ENCODE results near the gene CDR2L.
"Not testable (repeated sequence)": the region's sequence is repeated elsewhere in the genome, so short reads cannot be mapped to it uniquely, and the experiment has no call there.

The CDR2L gene

GRCh38 chr17:74981979-74982662 lies 5.3 kb upstream of the CDR2L start:
- no peak for DNase-seq (ENCODE audit: low read depth, low spot score)
- TF ChIP-seq POLR2AphosphoS5 (IDR thresholded peaks at IDR 0.05; ENCODE audit: borderline replicate concordance, low read depth, low read length) (peak; percentile 90), EZH2 (IDR thresholded peaks at IDR 0.05) (no peak), FOXP2 (optimal IDR thresholded peaks at IDR 0.05; ENCODE audit: control extremely low read depth, extremely low read length, insufficient read depth) (peak; percentile 53)
- Histone ChIP-seq H3K9ac (ENCODE audit: insufficient read length) (peak overlapping the region; percentile 66), H3K9me3 (ENCODE audit: low read depth, low read length) (no peaks in the 10 kb centered on the region), H3K27ac (no peak overlapping the region), H3K4me3 (peak overlapping the region; percentile 77), H3K36me3 (ENCODE audit: insufficient read depth, low read length) (no peaks in the 10 kb centered on the region)

GRCh38 chr17:74982663-74983313 lies 4.6 kb upstream of the CDR2L start:
- H3K36me3 ChIP-seq (ENCODE audit: insufficient read depth, low read length); H3K9me3 ChIP-seq (ENCODE audit: low read depth, low read length); H3K27ac ChIP-seq; DNase-seq (ENCODE audit: low read depth, low spot score): not testable (repeated sequence)
- H3K9ac ChIP-seq (ENCODE audit: insufficient read length) = peak overlapping the region; percentile 66
- peak overlapping the region; percentile 77 for H3K4me3 ChIP-seq

GRCh38 chr17:74986206-74986576 lies 1.2 kb upstream of the CDR2L start:
- TF ChIP-seq EZH2 (IDR thresholded peaks at IDR 0.05) = no peak
- TF ChIP-seq POLR2AphosphoS5 (IDR thresholded peaks at IDR 0.05; ENCODE audit: borderline replicate concordance, low read depth, low read length) = no peak
- no peak for TF ChIP-seq FOXP2 (optimal IDR thresholded peaks at IDR 0.05; ENCODE audit: control extremely low read depth, extremely low read length, insufficient read depth)
- H3K36me3 ChIP-seq (ENCODE audit: insufficient read depth, low read length) = no peaks in the 10 kb centered on the region
- no peak for DNase-seq (ENCODE audit: low read depth, low spot score)
- H3K4me3 ChIP-seq = no peak overlapping the region
- H3K9ac ChIP-seq (ENCODE audit: insufficient read length) = no peak overlapping the region
- no peak overlapping the region for H3K27ac ChIP-seq
- H3K9me3 ChIP-seq (ENCODE audit: low read depth, low read length) = no peaks in the 10 kb centered on the region

GRCh38 chr17:74987909-74988711 lies 678 bp downstream of the CDR2L start:
- Histone ChIP-seq H3K9ac (ENCODE audit: insufficient read length) (peak overlapping the region; percentile 67), H3K36me3 (ENCODE audit: insufficient read depth, low read length) (no peaks in the 10 kb centered on the region), H3K9me3 (ENCODE audit: low read depth, low read length) (no peaks in the 10 kb centered on the region), H3K27ac (no peak overlapping the region), H3K4me3 (peak overlapping the region; percentile 87)
- TF ChIP-seq FOXP2 (optimal IDR thresholded peaks at IDR 0.05; ENCODE audit: control extremely low read depth, extremely low read length, insufficient read depth) (no peak), POLR2AphosphoS5 (IDR thresholded peaks at IDR 0.05; ENCODE audit: borderline replicate concordance, low read depth, low read length) (no peak), EZH2 (IDR thresholded peaks at IDR 0.05) (no peak)
- no peak for DNase-seq (ENCODE audit: low read depth, low spot score)

- Histone ChIP-seq H3K4me3 (no peak overlapping the region), H3K36me3 (ENCODE audit: insufficient read depth, low read length) (no peaks in the 10 kb centered on the region), H3K27ac (no peak overlapping the region), H3K9ac (ENCODE audit: insufficient read length) (no peak overlapping the region), H3K9me3 (ENCODE audit: low read depth, low read length) (no peaks in the 10 kb centered on the region)
- no peak for DNase-seq (ENCODE audit: low read depth, low spot score)
- TF ChIP-seq EZH2 (IDR thresholded peaks at IDR 0.05) = no peak
- no peak for TF ChIP-seq POLR2AphosphoS5 (IDR thresholded peaks at IDR 0.05; ENCODE audit: borderline replicate concordance, low read depth, low read length)
- TF ChIP-seq FOXP2 (optimal IDR thresholded peaks at IDR 0.05; ENCODE audit: control extremely low read depth, extremely low read length, insufficient read depth) = no peak
Observed at GRCh38 chr17:74990581-74991105, 3.2 kb downstream of the CDR2L start.

- no peak for DNase-seq (ENCODE audit: low read depth, low spot score)
- H3K9me3 ChIP-seq (ENCODE audit: low read depth, low read length) = no peaks in the 10 kb centered on the region
- H3K4me3 ChIP-seq = no peak overlapping the region
- no peak overlapping the region for H3K9ac ChIP-seq (ENCODE audit: insufficient read length)
- TF ChIP-seq EZH2 (IDR thresholded peaks at IDR 0.05) (no peak), POLR2AphosphoS5 (IDR thresholded peaks at IDR 0.05; ENCODE audit: borderline replicate concordance, low read depth, low read length) (no peak), FOXP2 (optimal IDR thresholded peaks at IDR 0.05; ENCODE audit: control extremely low read depth, extremely low read length, insufficient read depth) (no peak)
- no peak overlapping the region for H3K27ac ChIP-seq
- no peaks in the 10 kb centered on the region for H3K36me3 ChIP-seq (ENCODE audit: insufficient read depth, low read length)
Observed at GRCh38 chr17:74992223-74992622, 4.8 kb downstream of the CDR2L start.

- H3K9me3 ChIP-seq (ENCODE audit: low read depth, low read length) = no peaks in the 10 kb centered on the region
- H3K4me3 ChIP-seq = no peak overlapping the region
- no peak for DNase-seq (ENCODE audit: low read depth, low spot score)
- no peak overlapping the region for H3K9ac ChIP-seq (ENCODE audit: insufficient read length)
- TF ChIP-seq POLR2AphosphoS5 (IDR thresholded peaks at IDR 0.05; ENCODE audit: borderline replicate concordance, low read depth, low read length) = no peak
- no peak for TF ChIP-seq FOXP2 (optimal IDR thresholded peaks at IDR 0.05; ENCODE audit: control extremely low read depth, extremely low read length, insufficient read depth)
- no peak for TF ChIP-seq EZH2 (IDR thresholded peaks at IDR 0.05)
- H3K36me3 ChIP-seq (ENCODE audit: insufficient read depth, low read length) = no peaks in the 10 kb centered on the region
- H3K27ac ChIP-seq = no peak overlapping the region
Observed at GRCh38 chr17:74994440-74994839, 7.0 kb downstream of the CDR2L start.

- no peak for DNase-seq (ENCODE audit: low read depth, low spot score)
- no peaks in the 10 kb centered on the region for H3K36me3 ChIP-seq (ENCODE audit: insufficient read depth, low read length)
- no peak overlapping the region for H3K27ac ChIP-seq
- H3K9ac ChIP-seq (ENCODE audit: insufficient read length) = no peak overlapping the region
- no peak overlapping the region for H3K4me3 ChIP-seq
- TF ChIP-seq EZH2 (IDR thresholded peaks at IDR 0.05) (no peak), POLR2AphosphoS5 (IDR thresholded peaks at IDR 0.05; ENCODE audit: borderline replicate concordance, low read depth, low read length) (no peak), FOXP2 (optimal IDR thresholded peaks at IDR 0.05; ENCODE audit: control extremely low read depth, extremely low read length, insufficient read depth) (no peak)
- no peaks in the 10 kb centered on the region for H3K9me3 ChIP-seq (ENCODE audit: low read depth, low read length)
Observed at GRCh38 chr17:74995847-74996246, 8.4 kb downstream of the CDR2L start.
